Gastroesophageal sphincter (tissue), 3 donors: ENCODE data around the gene PDS5A.

Experiments
- CTCF ChIP-seq, 4 experiments: fragments of 200-600 bp in 2 of 4; fragments of 450-650 bp in 2 of 4; sonication (generic) in 1 of 4; IDR thresholded peaks; one replicate each; pipeline ENCODE4 v1.5.1; 2017 to 2019; ENCODE audit warnings: antibody characterized with exemption in 4 of 4, mild to moderate bottlenecking in 2 of 4, moderate library complexity in 2 of 4
- POLR2A ChIP-seq, 2 donors: fragments of 450-650 bp; IDR thresholded peaks; one replicate each; pipeline ENCODE4 v1.6.1; 2017; ENCODE audit warnings: antibody characterized with exemption in 2 of 2, mild to moderate bottlenecking in 2 of 2, moderate library complexity in 1 of 2
- POLR2AphosphoS5 ChIP-seq: sonication (generic); formaldehyde crosslinking; IDR thresholded peaks from one replicate; pipeline ENCODE4 v1.6.1; 2017; ENCODE audit warnings: antibody characterized with exemption

DNA sequence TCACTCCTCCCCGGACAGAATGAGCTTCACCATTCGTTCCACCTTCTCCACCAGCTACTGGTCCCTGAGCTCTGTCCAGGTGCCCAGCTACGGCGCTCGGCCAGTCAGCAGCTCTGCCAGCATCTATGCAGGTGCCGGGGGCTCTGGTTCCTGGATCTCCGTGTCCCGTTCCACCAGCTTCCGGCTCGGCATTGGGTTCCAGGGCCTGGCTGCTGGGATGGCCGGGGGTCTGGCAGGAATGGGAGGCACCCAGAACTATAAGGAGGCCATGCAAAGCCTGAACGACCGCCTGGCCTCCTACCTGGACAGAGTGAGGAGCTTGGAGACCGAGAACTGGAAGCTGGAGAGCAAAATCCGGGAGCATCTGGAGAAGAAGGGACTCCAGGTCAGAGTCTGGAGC, 42.5 kb upstream of the PDS5A start:
- no peak for TF ChIP-seq CTCF (IDR thresholded peaks at IDR 0.05)
- no peak for TF ChIP-seq POLR2A (IDR thresholded peaks at IDR 0.05)
- TF ChIP-seq POLR2AphosphoS5, result no peak
